ENCODE measurements around the gene TANC2.

Gene TANC2

GRCh38 chr17:62965686-62966425 is at the start of gene TANC2:
Gene TANC2, plus strand, starts transcription at chr17:62966235. Its CDS starts 43,325 bp downstream, at chr17:63009560.
- DNase-seq = peak; percentile 79 to 82

- DNase-seq = no peak
Measured at GRCh38 chr17:62916684-62917571, 49.1 kb upstream of the TANC2 start.

- DNase-seq = no peak
Measured at GRCh38 chr17:62919388-62919787, 46.6 kb upstream of the TANC2 start.

GRCh38 chr17:62920300-62920699 is 45.7 kb upstream of the TANC2 start:
- DNase-seq = no peak

- DNase-seq = no peak
Measured at GRCh38 chr17:62921817-62922216, 44.2 kb upstream of the TANC2 start.

GRCh38 chr17:62923258-62924150 is 42.5 kb upstream of the TANC2 start:
- no peak for DNase-seq

DNA sequence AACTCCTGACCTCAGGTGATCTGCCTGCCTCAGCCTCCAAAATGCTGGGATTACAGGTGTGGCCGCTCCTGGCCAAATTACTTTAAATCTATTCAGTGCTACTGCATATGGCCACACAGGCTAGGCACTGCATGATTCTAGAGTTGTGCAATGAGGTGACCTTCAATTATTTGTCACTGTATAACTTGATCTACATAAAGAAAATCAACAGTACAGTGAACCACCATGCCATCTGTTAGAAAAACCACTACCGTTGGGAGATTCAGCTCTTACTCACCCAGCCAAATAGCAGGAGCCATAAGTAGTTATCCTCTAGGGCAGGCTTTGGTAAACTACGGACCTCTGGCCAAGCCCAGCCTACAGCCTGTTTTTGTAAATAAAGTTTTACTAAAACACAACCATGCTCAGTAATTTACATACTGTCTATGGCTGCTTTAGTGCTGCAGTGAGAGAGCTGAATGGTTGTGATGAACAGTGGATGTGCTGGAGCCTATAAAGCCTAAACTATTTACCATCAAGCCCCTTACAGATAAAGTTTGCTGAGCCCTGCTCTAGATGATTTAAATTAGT is 40.7 kb upstream of the TANC2 start:
- no peak for DNase-seq

- DNase-seq = no peak
Measured at GRCh38 chr17:62927083-62927482, 39.0 kb upstream of the TANC2 start.

DNA sequence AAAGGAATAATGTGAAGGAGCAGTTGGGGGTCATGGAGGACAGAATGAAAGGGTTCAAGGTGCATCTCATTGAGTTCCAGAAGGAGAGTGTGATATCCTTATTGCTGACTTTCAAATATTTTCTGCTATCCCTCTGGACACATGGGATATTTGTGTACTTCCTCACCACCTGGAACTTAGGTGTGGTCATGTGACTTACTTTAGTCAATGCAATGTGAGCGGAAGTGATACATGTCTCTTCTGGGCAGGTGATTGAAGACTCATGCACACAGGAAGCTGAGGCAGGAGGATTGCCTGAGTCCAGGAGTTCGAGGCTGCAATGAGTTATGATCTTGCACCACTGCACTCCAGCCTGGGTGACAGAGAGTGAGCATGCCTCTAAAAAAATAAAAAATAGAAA is 36.7 kb upstream of the TANC2 start:
- DNase-seq = no peak

DNA sequence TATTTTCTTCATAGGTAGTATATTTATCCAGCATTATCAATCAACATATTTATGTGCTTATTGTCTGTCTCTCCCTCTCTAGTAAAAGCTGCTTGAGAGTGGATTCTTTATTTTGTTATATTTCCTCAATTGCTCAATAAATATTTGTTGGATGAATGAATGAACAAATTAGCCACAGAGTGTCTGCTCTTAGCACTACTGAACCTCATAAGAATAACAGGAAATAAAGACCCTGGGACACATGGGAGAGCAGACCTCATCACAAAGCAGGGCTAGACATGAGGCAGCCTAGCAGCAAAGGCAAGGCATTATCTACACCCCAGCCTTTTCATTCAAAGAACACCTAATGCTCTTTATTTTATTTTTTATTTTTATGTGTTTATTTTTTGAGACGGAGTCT is 34.9 kb upstream of the TANC2 start:
- no peak for DNase-seq

DNA sequence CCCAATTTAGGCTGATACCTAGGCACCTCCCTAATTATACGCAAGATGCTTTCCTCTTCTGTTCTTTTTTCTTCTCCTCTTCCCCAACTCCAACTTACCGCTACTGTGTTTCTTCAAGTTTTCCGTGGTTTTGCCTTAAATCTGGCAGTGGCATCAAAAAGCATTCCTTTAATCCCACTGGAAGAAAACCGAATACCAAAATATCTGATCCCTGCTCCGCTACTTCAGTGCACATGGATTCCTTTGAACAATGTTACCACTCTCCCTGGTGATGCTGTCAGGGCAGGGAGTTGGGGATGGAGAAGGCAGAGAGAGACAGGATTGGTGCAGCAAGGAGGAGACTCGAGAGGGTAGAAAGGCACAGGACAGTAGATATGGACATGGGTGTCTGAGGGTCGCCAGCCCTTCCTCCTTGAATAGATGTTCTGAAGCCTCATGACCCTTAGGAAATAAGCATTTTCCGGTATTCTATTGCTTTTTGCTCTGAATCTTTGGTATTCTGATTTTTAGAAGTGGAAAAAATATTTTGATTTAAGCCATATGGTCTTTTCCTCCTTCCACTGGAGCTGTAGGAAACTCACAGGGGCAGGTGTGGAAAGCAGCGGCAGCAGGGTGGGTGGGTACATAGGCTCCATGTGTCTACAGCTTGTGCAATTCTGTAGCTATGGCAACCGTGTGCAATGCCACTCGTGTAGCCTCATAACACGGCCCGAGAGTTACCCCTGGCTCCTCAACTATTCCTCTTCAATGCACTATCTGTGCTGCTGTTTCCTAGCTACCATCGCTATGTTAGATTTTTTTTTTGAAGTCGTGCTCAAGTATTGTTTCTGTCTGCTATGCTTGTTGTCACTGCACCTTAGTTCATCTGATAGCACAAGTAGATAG is 32.3 kb upstream of the TANC2 start:
- no peak for DNase-seq

GRCh38 chr17:62935098-62935497 is 30.9 kb upstream of the TANC2 start:
- no peak for DNase-seq

GRCh38 chr17:62935523-62935922 is 30.5 kb upstream of the TANC2 start:
- DNase-seq = no peak

- no peak for DNase-seq
Measured at GRCh38 chr17:62937606-62938005, 28.4 kb upstream of the TANC2 start.

GRCh38 chr17:62941358-62941991 is 24.6 kb upstream of the TANC2 start:
- DNase-seq = no peak

DNA sequence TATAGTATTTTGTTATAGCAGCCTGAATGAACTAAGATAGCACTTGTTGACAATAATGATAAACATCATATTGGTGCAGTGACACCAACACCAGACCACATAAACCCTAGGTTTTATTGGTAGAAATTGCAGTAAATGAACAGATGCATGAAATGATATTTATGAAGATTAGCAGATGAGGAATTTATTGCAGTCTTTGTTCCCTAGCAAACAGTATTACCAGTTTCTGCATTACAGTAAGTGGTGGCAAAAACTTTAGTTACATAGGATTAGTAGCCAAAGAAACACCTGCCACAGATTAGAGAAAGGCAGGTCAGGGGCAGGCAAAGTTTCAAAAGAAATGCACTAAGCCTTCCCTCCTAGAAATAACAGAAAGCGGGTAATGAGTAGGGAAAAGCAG is 17.7 kb upstream of the TANC2 start:
- DNase-seq = no peak

DNA sequence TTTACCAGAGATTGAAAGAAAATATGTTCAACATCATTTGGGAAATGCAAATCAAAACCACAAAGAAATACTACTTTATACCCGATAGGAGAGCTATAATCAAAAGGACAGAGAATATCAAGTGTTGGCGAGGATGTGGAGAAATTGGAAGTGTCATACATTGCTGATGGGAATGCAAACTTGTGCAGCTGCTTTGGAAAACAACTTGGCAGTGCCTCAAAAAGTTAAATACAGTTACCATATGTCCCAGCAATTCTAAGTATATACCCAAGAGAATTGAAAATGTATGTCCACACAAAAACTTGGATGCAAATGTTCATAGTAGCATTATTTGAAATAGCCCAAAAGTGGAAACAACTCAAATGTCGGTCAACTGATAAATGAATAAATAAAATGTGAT is 17.0 kb upstream of the TANC2 start:
- no peak for DNase-seq

- no peak for DNase-seq
Measured at GRCh38 chr17:62950067-62950466, 16.0 kb upstream of the TANC2 start.

DNA sequence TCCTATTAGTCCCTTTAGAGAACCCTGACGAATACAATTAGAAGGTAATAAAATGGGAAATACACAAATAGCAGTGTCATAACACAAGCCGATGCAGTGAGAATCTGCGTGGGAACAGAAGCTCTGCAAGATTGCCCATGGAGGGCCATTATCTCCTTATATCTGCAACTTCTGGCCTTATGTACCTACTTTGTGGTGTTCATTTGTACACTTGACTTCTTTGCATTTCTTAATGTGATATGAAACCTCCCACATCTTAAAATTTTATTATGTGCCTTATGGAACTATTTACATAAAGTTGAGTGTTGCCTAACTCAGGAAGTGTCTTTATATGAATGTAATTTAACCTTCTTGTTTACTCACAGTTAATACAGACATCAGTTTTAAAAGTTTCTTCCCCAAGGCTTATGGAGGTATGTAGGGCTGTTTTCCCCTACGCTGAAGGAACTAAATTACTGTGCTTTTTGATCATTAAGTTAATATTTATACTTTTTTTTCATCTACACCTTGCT is 10.1 kb upstream of the TANC2 start:
- DNase-seq = no peak

- DNase-seq = no peak
Measured at GRCh38 chr17:62963296-62963695, 2.7 kb upstream of the TANC2 start.

DNA sequence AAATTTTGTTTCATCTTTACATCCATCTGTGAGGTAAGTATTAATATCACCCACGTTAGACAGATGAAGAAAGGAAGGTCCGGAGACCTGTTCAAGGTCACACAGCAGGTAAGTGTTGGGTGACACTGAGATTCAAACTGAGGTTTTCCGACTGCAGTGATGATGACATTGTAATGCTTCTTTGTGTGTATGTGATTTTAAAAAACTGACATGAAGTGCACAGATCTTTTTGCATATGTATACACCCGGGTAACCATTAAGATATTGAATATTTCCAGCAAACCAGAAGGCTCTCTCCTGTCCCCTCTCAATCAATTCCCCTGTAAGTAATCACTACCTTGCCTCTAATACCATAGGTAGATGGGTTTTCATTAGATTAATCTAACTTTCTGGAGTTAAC is 1.5 kb upstream of the TANC2 start:
- no peak for DNase-seq
